HL-60 (cell line): Measurements from ENCODE around the gene TBC1D24.

Source experiments
- GABPA ChIP-seq: IDR thresholded peaks from 2 replicates; pipeline ENCODE4 v1.6.1; 2012; ENCODE audit warnings: low read depth
- POLR2AphosphoS5 ChIP-seq: IDR thresholded peaks from 2 replicates; pipeline ENCODE4 v1.6.1; 2012; ENCODE audit warnings: low read depth
- SPI1 ChIP-seq: IDR thresholded peaks from 2 replicates; pipeline ENCODE4 v1.6.1; 2012; ENCODE audit warnings: low read depth, mild to moderate bottlenecking, borderline replicate concordance
- TF ChIP-seq, protein P1 (sequence below): IDR thresholded peaks from one replicate; pipeline ENCODE4 v1.5.1; 2011; ENCODE audit warnings: low read length, control low read depth, inconsistent platforms; ENCODE audit not compliant: insufficient read depth
- TF ChIP-seq, protein P2 (sequence below): IDR thresholded peaks from 2 replicates; pipeline ENCODE4 v1.6.1; 2012; ENCODE audit warnings: low read depth; ENCODE audit not compliant: insufficient replicate concordance

DNA sequence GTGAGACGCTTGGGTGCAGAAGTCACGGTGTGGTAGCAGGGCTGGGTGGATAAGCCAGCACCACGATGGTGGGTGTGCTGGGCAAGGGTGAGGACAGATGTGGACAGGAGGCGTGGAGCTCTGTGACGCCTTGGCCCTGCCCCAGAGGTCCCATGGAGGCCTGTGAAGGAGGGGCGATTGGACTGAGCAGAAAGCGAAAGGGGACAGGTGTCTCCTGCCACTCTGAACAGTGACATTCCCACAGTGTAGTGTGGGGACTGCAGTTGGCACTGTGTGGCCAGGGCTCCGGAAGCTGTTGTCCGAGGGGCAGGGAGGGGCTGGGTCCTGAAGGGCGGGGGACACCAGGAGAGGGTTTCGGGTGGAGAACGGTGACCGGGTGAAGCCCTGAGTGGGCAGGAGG is 7.3 kb downstream of the TBC1D24 start:
- TF ChIP-seq, protein P1, sequence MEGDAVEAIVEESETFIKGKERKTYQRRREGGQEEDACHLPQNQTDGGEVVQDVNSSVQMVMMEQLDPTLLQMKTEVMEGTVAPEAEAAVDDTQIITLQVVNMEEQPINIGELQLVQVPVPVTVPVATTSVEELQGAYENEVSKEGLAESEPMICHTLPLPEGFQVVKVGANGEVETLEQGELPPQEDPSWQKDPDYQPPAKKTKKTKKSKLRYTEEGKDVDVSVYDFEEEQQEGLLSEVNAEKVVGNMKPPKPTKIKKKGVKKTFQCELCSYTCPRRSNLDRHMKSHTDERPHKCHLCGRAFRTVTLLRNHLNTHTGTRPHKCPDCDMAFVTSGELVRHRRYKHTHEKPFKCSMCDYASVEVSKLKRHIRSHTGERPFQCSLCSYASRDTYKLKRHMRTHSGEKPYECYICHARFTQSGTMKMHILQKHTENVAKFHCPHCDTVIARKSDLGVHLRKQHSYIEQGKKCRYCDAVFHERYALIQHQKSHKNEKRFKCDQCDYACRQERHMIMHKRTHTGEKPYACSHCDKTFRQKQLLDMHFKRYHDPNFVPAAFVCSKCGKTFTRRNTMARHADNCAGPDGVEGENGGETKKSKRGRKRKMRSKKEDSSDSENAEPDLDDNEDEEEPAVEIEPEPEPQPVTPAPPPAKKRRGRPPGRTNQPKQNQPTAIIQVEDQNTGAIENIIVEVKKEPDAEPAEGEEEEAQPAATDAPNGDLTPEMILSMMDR: no peak
- no peak for TF ChIP-seq POLR2AphosphoS5
- no peak for TF ChIP-seq SPI1
- no peak for TF ChIP-seq GABPA
- TF ChIP-seq, protein P2, sequence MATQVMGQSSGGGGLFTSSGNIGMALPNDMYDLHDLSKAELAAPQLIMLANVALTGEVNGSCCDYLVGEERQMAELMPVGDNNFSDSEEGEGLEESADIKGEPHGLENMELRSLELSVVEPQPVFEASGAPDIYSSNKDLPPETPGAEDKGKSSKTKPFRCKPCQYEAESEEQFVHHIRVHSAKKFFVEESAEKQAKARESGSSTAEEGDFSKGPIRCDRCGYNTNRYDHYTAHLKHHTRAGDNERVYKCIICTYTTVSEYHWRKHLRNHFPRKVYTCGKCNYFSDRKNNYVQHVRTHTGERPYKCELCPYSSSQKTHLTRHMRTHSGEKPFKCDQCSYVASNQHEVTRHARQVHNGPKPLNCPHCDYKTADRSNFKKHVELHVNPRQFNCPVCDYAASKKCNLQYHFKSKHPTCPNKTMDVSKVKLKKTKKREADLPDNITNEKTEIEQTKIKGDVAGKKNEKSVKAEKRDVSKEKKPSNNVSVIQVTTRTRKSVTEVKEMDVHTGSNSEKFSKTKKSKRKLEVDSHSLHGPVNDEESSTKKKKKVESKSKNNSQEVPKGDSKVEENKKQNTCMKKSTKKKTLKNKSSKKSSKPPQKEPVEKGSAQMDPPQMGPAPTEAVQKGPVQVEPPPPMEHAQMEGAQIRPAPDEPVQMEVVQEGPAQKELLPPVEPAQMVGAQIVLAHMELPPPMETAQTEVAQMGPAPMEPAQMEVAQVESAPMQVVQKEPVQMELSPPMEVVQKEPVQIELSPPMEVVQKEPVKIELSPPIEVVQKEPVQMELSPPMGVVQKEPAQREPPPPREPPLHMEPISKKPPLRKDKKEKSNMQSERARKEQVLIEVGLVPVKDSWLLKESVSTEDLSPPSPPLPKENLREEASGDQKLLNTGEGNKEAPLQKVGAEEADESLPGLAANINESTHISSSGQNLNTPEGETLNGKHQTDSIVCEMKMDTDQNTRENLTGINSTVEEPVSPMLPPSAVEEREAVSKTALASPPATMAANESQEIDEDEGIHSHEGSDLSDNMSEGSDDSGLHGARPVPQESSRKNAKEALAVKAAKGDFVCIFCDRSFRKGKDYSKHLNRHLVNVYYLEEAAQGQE: no peak
